ENCODE measurements around the gene TRIP12. TPM values are rescaled to one million over a fixed set of nuclear protein-coding genes. Genes with fewer than 3 reads are reported as not detected.

The TRIP12 gene
- total RNA-seq, 1 experiment from 2014 or later = 166 TPM

GRCh38 chr2:229930656-229931055, 8.8 kb upstream of the TRIP12 start:
- no peaks in the 10 kb centered on the region for H3K4me1 ChIP-seq (ENCODE audit: insufficient read depth, low read length)
- Mint-ChIP-seq H3K27me3 (ENCODE audit: low read depth) (no peaks in the 10 kb centered on the region), H3K4me3 (no peak overlapping the region), H3K9me3 (0 out of 5 replicates have a peak, but pooled peaks cover 0 to 2% of the 10 kb centered on the region in 2 experiments), H3K36me3 (ENCODE audit: insufficient read depth in 1 of 3, low read depth in 3 of 3) (peaks cover 4 to 6% (median 5%) of the 10 kb centered on the region in 3 experiments; a peak in 6 of 7 replicates), H3K4me1 (peaks cover 3% of the 10 kb centered on the region in 2 experiments; a peak in 2 of 4 replicates), H3K27ac (peak overlapping the region in 1 of 3 experiments; percentile 34; a peak in 1 of 7 replicates)
- H2BK12ac ChIP-seq (ENCODE audit: insufficient read length, low read depth, low read length) = no peak overlapping the region
- no peaks in the 10 kb centered on the region for H3K27me3 ChIP-seq (ENCODE audit: insufficient read depth, low read length)
- no peaks in the 10 kb centered on the region for H4K20me1 ChIP-seq (ENCODE audit: control insufficient read depth, insufficient read depth, insufficient read length)
- H3K56ac ChIP-seq (ENCODE audit: insufficient read length, low read depth, low read length) = no peak overlapping the region
- H2BK15ac ChIP-seq (ENCODE audit: low read depth, low read length) = no peak overlapping the region
- 0 out of 3 replicates have a peak, but pooled peaks have one; percentile 8 for TF ChIP-seq CTCF (conservative IDR thresholded peaks at IDR 0.05)
- no peak overlapping the region for H2AFZ ChIP-seq (ENCODE audit: low read length)
- H3K4me2 ChIP-seq (ENCODE audit: insufficient read depth, insufficient read length, low read length) = no peak overlapping the region
- no peak overlapping the region for H4K8ac ChIP-seq (replicated peaks; ENCODE audit: insufficient read length, low read depth, low read length)
- H3K9ac ChIP-seq (ENCODE audit: extremely low read depth, insufficient read length, low read length) = no peak overlapping the region
- H3T11ph ChIP-seq (ENCODE audit: low read length) = no peak overlapping the region
- no peak overlapping the region for H2BK120ac ChIP-seq (ENCODE audit: low read depth, low read length, poor library complexity, severe bottlenecking)
- no peak overlapping the region for H4K91ac ChIP-seq (ENCODE audit: insufficient read length, low read depth, low read length)
- H3K14ac ChIP-seq (ENCODE audit: insufficient read depth, low read length) = no peak overlapping the region
- no peak overlapping the region for H4K5ac ChIP-seq (ENCODE audit: insufficient read length, low read depth, low read length)
- no peak overlapping the region for H3K4ac ChIP-seq (ENCODE audit: low read depth, low read length)
- DNase-seq = no peak
- no peaks in the 10 kb centered on the region for H3K9me3 ChIP-seq (ENCODE audit: control insufficient read depth, low read depth, low read length)
- H3K79me2 ChIP-seq (ENCODE audit: insufficient read depth, low read length) = no peaks in the 10 kb centered on the region
- no peak overlapping the region for H2BK20ac ChIP-seq (ENCODE audit: low read depth, low read length, poor library complexity, severe bottlenecking)
- no peak overlapping the region for H3K27ac ChIP-seq (ENCODE audit: insufficient read length, low read depth, low read length)
- no peaks in the 10 kb centered on the region for H3K23me2 ChIP-seq (ENCODE audit: insufficient read length, low read depth, low read length, poor library complexity, severe bottlenecking)
- no peak overlapping the region for H2BK5ac ChIP-seq (ENCODE audit: insufficient read length, low read length)
- no peak overlapping the region for H2AK5ac ChIP-seq (ENCODE audit: insufficient read length, low read length)
- no peaks in the 10 kb centered on the region for H3K79me1 ChIP-seq (ENCODE audit: insufficient read depth, low read depth, low read length, poor library complexity, severe bottlenecking)
- no peak overlapping the region for H3K23ac ChIP-seq (ENCODE audit: insufficient read length, low read depth, low read length)
- H3K18ac ChIP-seq (ENCODE audit: insufficient read length, low read depth, low read length) = no peak overlapping the region
- no CpG with 5 or more reads among the region's 7 CpGs for WGBS (ENCODE audit: extremely low coverage, insufficient read length, low lambda C conversion rate)

All from H9 (cell line).